GM21529 (cell line): ENCODE measurements around the gene LHFPL6.

Experiments used
- ATAC-seq: cut with Tn5 transposase; IDR thresholded peaks from one replicate; pipeline ENCODE4 v1.9.1; 2021; ENCODE audit not compliant: unreplicated experiment

LHFPL6 gene

GRCh38 chr13:39602614-39603366, at the start of gene LHFPL6:
Gene LHFPL6, minus strand, starts transcription at chr13:39603193.
- ATAC-seq, result peak; percentile 94

- ATAC-seq, result no peak
Observed at GRCh38 chr13:39646122-39646521, 43.1 kb upstream of the LHFPL6 start.

- no peak for ATAC-seq
Observed at GRCh38 chr13:39641645-39642044, 38.7 kb upstream of the LHFPL6 start.

- ATAC-seq, result no peak
Observed at GRCh38 chr13:39637890-39638289, 34.9 kb upstream of the LHFPL6 start.

- no peak for ATAC-seq
Observed at GRCh38 chr13:39635564-39635963, 32.6 kb upstream of the LHFPL6 start.

GRCh38 chr13:39632994-39633393, 30.0 kb upstream of the LHFPL6 start:
- ATAC-seq, result no peak

GRCh38 chr13:39631307-39631706, 28.3 kb upstream of the LHFPL6 start:
- no peak for ATAC-seq

- no peak for ATAC-seq
Observed at GRCh38 chr13:39623466-39623865, 20.5 kb upstream of the LHFPL6 start.

- ATAC-seq, result no peak
Observed at GRCh38 chr13:39618561-39618960, 15.6 kb upstream of the LHFPL6 start.

- ATAC-seq, result no peak
Observed at GRCh38 chr13:39616087-39616694, 13.2 kb upstream of the LHFPL6 start.

- ATAC-seq, result no peak
Observed at GRCh38 chr13:39612023-39612637, 9.1 kb upstream of the LHFPL6 start.

GRCh38 chr13:39607876-39608275, 4.9 kb upstream of the LHFPL6 start:
- ATAC-seq, result no peak

- no peak for ATAC-seq
Observed at GRCh38 chr13:39605677-39606320, 2.8 kb upstream of the LHFPL6 start.

- ATAC-seq, result no peak
Observed at GRCh38 chr13:39604756-39605155, 1.8 kb upstream of the LHFPL6 start.

- peak; percentile 25 for ATAC-seq
Observed at GRCh38 chr13:39603424-39603947, 493 bp upstream of the LHFPL6 start.

GRCh38 chr13:39602277-39602613, 748 bp downstream of the LHFPL6 start:
- ATAC-seq, result no peak

- no peak for ATAC-seq
Observed at GRCh38 chr13:39601636-39602035, 1.4 kb downstream of the LHFPL6 start.

GRCh38 chr13:39600766-39601165, 2.2 kb downstream of the LHFPL6 start:
- ATAC-seq, result no peak

GRCh38 chr13:39599842-39600241, 3.2 kb downstream of the LHFPL6 start:
- no peak for ATAC-seq

- no peak for ATAC-seq
Observed at GRCh38 chr13:39599012-39599411, 4.0 kb downstream of the LHFPL6 start.

- ATAC-seq, result no peak
Observed at GRCh38 chr13:39597838-39598237, 5.2 kb downstream of the LHFPL6 start.

- no peak for ATAC-seq
Observed at GRCh38 chr13:39596685-39597084, 6.3 kb downstream of the LHFPL6 start.
